ENCODE results near the gene TAF1L. TPM values are rescaled to one million over a fixed set of nuclear protein-coding genes. Genes with fewer than 3 reads are reported as not detected.

The TAF1L gene
- total RNA-seq (under 1 TPM in 1 of 9 donors, not detected in 8; 0.07 TPM), polyA plus RNA-seq (not detected)
- long read RNA-seq, donor 1: 0 reads
- long read RNA-seq, donor 2: 0 reads
- long read RNA-seq, donor 3: 0 reads

DNA sequence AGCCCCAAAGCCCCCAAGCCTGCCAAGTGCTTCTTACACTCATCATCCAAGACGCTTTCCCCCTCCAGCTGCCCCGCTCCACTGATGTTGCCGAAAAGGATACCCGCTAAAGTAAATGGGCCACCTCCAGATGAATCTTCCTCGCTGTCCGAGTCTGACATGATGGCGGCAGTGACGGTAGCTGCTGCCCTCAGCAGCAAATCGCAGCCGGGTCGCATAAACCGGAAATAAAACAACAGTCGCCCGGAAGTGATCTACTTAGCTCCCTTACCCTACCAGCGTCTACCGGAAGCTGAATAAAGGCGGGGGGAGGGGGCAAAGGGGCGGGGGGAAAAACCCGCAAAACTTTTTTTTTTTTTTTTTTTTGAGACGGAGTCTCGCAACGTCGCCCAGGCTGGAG, at the start of gene TAF1L:
TAF1L (minus strand) TSS at position 308 of the 400 bp plus-strand sequence; CDS start at position 218, 90 bp downstream.
- TF ChIP-seq CTCF (IDR thresholded peaks at IDR 0.05) (no peak), POLR2A (IDR thresholded peaks at IDR 0.05) (no peak)

DNA sequence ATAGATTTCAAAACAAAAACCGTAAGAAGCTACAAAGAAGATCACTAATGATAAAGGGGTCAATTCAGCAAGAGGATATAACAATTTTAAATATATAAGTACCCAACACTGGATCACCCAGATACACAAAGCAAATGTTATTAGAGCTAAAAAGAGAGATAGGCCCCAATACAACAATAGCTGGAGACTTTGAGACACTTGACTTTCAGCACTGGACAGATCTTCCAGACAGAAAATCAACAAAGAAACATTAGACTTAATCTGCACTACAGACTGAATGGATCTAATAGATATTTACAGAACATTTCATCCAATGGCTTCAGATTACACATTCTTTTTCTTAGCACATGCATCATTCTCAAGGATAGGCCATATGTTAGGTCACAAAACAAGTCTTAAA, 46.3 kb upstream of the TAF1L start:
- Histone ChIP-seq H3K27me3 (no peaks in the 10 kb centered on the region), H3K27ac (no peak overlapping the region), H3K36me3 (no peaks in the 10 kb centered on the region), H3K9me3 (peaks cover 0 to 33% (median 8%) of the 10 kb centered on the region in 12 donors), H3K4me1 (no peaks in the 10 kb centered on the region), H3K4me3 (no peak overlapping the region)
- intact Hi-C loops (cut with DNase I): loop anchor here in 1 of 10 donors (5.0 kb wide), 1 partner anchor 36 kb away; no protein-coding TSS in a partner anchor
- ATAC-seq (no peak), DNase-seq (no peak)
- 85 to 88% (median 87%) methylated on average over 1 of the region's 1 CpG for WGBS, 4 donors
- no peak for TF ChIP-seq POLR2A (IDR thresholded peaks at IDR 0.05)
- TF ChIP-seq CTCF (IDR thresholded peaks at IDR 0.05): no peak

More for the DNA sequence above, at the start of gene TAF1L:
- no peak for ATAC-seq
- intact Hi-C loops (cut with DNase I): loop anchor here in 1 of 10 donors (10.0 kb wide), 1 partner anchor 69 kb away; no protein-coding TSS in a partner anchor
- Histone ChIP-seq H3K4me3 (no peak within 1 kb of the TSS), H3K9me3 (peaks cover 0 to 3% (median 0%) of the 10 kb centered on the region in 12 donors), H3K27ac (no peak within 1 kb of the TSS), H3K27me3 (peaks cover 0 to 5% (median 0%) of the 10 kb centered on the region in 9 donors), H3K4me1 (no peaks in the 10 kb centered on the region), H3K36me3 (no peaks in the 10 kb centered on the region)
- no peak for DNase-seq
- 91 to 94% (median 92%) methylated on average over 23 of the region's 23 CpGs for WGBS, 4 donors

- DNase-seq (no peak), ATAC-seq (no peak)
- intact Hi-C loops (cut with DNase I): no loop called here
- 71 to 84% (median 76%) methylated on average over 1 of the region's 1 CpG for WGBS, 4 donors
- Histone ChIP-seq H3K27ac (no peak overlapping the region), H3K27me3 (no peaks in the 10 kb centered on the region), H3K4me3 (no peak overlapping the region), H3K9me3 (peaks cover 0 to 20% (median 3%) of the 10 kb centered on the region in 12 donors), H3K36me3 (no peaks in the 10 kb centered on the region), H3K4me1 (no peaks in the 10 kb centered on the region)
- no peak for TF ChIP-seq POLR2A (IDR thresholded peaks at IDR 0.05)
- TF ChIP-seq CTCF (IDR thresholded peaks at IDR 0.05): no peak
Observed at GRCh38 chr9:32677931-32678330, 42.5 kb upstream of the TAF1L start.

DNA sequence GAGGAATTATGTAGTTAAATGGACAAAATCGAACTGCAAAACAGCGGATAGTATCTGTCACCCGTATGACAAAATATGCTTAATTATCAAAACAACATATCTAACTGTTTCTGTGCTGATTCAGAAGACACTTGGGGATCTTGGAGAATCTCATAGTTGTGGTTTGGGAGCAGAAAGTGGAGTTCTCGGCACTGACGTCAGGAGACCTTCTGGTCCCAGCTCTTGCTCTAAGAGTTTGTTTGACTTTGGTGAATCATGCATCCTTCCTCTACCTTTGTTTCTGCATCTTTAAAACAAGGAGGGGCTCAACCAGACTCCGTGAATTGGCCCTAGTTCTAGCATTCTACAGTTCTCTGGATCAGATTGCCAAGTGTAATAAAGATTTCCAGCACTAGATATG, 37.0 kb upstream of the TAF1L start:
- Histone ChIP-seq H3K27ac (no peak overlapping the region), H3K27me3 (no peaks in the 10 kb centered on the region), H3K36me3 (no peaks in the 10 kb centered on the region), H3K4me3 (no peak overlapping the region), H3K9me3 (no peaks in the 10 kb centered on the region), H3K4me1 (no peaks in the 10 kb centered on the region)
- intact Hi-C loops (cut with DNase I): loop anchor here in 1 of 10 donors (5.0 kb wide), 1 partner anchor 50 kb away; no protein-coding TSS in a partner anchor
- ATAC-seq: no peak
- no peak for DNase-seq
- TF ChIP-seq POLR2A (IDR thresholded peaks at IDR 0.05) (no peak), CTCF (IDR thresholded peaks at IDR 0.05) (no peak)
- WGBS, 4 donors: 75 to 84% (median 77%) methylated on average over 6 of the region's 6 CpGs

All from heart left ventricle (tissue), 16 donors.